B cell (primary cell): ENCODE measurements around the gene FBLN5. TPM values are rescaled to one million over a fixed set of nuclear protein-coding genes. Genes with fewer than 3 reads are reported as not detected.

ENCODE experiments used
- ATAC-seq: fragments of 200-7000 bp; cut with Tn5 transposase; one replicate; pipeline ENCODE4 v1.10.0; 2021; ENCODE audit warnings: low read depth, mild to moderate bottlenecking, moderate number of reproducible peaks, moderate library complexity
- CTCF ChIA-PET: fragments of 350-600 bp; sonication (Branson Sonifier 250); formaldehyde crosslinking; loops from one replicate; lab custom pipeline; 2021; ENCODE audit warnings: antibody characterized with exemption, inconsistent platforms; lab: Charles Lee
- POLR2A ChIA-PET: fragments of 350-600 bp; sonication (Branson Sonifier 250); formaldehyde crosslinking; loops from one replicate; lab custom pipeline; 2021; ENCODE audit warnings: antibody characterized with exemption; lab: Charles Lee
- DNase-seq: peaks from one replicate; pipeline ENCODE4 v3.0.0; 2013
- H2AFZ ChIP-seq: 2 replicates; pipeline ENCODE4 v1.6.1; 2012; ENCODE audit warnings: mild to moderate bottlenecking, low read depth, low read length; ENCODE audit not compliant: insufficient read depth, poor library complexity, severe bottlenecking
- H3K27ac ChIP-seq, 2 donors: 1 replicate in 1 of 2; 2 replicates in 1 of 2; pipeline ENCODE4 v1.5.1; 2012 to 2013; ENCODE audit warnings: low read length in 2 of 2, mild to moderate bottlenecking in 2 of 2, moderate library complexity in 1 of 2
- H3K27me3 ChIP-seq, 4 experiments: fragments of 200-600 bp in 1 of 4; sonication (generic) in 1 of 4; replicated peaks in 1 of 4; 1 replicate in 2 of 4; 2 replicates in 2 of 4; pipeline versions ENCODE4 v1.6.1 to v1.7.0; 2013 to 2016; ENCODE audit warnings: low read length in 3 of 4, mild to moderate bottlenecking in 2 of 4, mixed read lengths in 1 of 4, moderate library complexity in 1 of 4; ENCODE audit not compliant: insufficient read depth in 4 of 4, control insufficient read depth in 3 of 4; ENCODE audit errors: control extremely low read depth in 1 of 4
- H3K36me3 ChIP-seq, 2 experiments: replicated peaks in 1 of 2; 1 replicate in 1 of 2; 2 replicates in 1 of 2; pipeline versions ENCODE4 v1.6.1 to v1.7.1; 2013; ENCODE audit warnings: low read length in 1 of 2; ENCODE audit not compliant: insufficient read depth in 2 of 2, control insufficient read depth in 1 of 2; ENCODE audit errors: control extremely low read depth in 1 of 2, extremely low read depth in 1 of 2
- H3K4me1 ChIP-seq, 2 donors: fragments of 200-600 bp in 1 of 2; sonication (generic) in 1 of 2; 1 replicate in 1 of 2; 2 replicates in 1 of 2; pipeline versions ENCODE4 v1.5.1 to v1.6.1; 2013 to 2017; ENCODE audit warnings: low read length in 2 of 2; ENCODE audit not compliant: control insufficient read depth in 2 of 2, insufficient read depth in 2 of 2
- H3K4me2 ChIP-seq: replicated peaks from 2 replicates; pipeline ENCODE3; 2012; ENCODE audit warnings: mild to moderate bottlenecking, low read depth, low read length; ENCODE audit not compliant: poor library complexity, severe bottlenecking
- H3K4me3 ChIP-seq, 5 experiments: fragments of 200-600 bp in 1 of 5; sonication (generic) in 1 of 5; 1 replicate in 3 of 5; 2 replicates in 2 of 5; pipeline versions ENCODE4 v1.5.1 to v1.7.0; 2011 to 2016; ENCODE audit warnings: low read length in 4 of 5, mild to moderate bottlenecking in 4 of 5, low read depth in 2 of 5, control low read depth in 1 of 5, moderate library complexity in 1 of 5; ENCODE audit not compliant: insufficient read depth in 1 of 5; ENCODE audit errors: control extremely low read depth in 1 of 5, extremely low read depth in 1 of 5
- H3K79me2 ChIP-seq: fragments of 200-600 bp; sonication (generic); one replicate; pipeline ENCODE4 v1.6.0; 2016; ENCODE audit warnings: low read length; ENCODE audit not compliant: control insufficient read depth, insufficient read depth
- H3K9ac ChIP-seq: fragments of 200-600 bp; sonication (generic); 2 replicates; pipeline ENCODE4 v1.6.1; 2017; ENCODE audit warnings: mild to moderate bottlenecking, low read length, moderate library complexity
- H3K9me3 ChIP-seq, 3 donors: one replicate each; pipeline versions ENCODE4 v1.6.1 to v1.7.1; 2013; ENCODE audit warnings: low read length in 2 of 3; ENCODE audit not compliant: control insufficient read depth in 2 of 3, insufficient read depth in 1 of 3; ENCODE audit errors: control extremely low read depth in 1 of 3
- H4K20me1 ChIP-seq: 2 replicates; pipeline ENCODE4 v1.6.0; 2012; ENCODE audit warnings: mild to moderate bottlenecking, low read length; ENCODE audit not compliant: insufficient read depth, control insufficient read depth, poor library complexity, severe bottlenecking
- H3K27ac Mint-ChIP-seq: one replicate; pipeline ENCODE4 v1.8.0; 2021; ENCODE audit warnings: mixed read lengths
- H3K27me3 Mint-ChIP-seq: one replicate; pipeline ENCODE4 v1.8.0; 2021; ENCODE audit warnings: mixed read lengths
- H3K4me1 Mint-ChIP-seq: one replicate; pipeline ENCODE4 v1.8.0; 2021; ENCODE audit warnings: mixed read lengths
- H3K4me3 Mint-ChIP-seq: one replicate; pipeline ENCODE4 v1.8.0; 2021; ENCODE audit warnings: mixed read lengths
- H3K9me3 Mint-ChIP-seq: one replicate; pipeline ENCODE4 v1.8.0; 2022; ENCODE audit warnings: mixed read lengths; ENCODE audit not compliant: insufficient read depth
- EZH2 ChIP-seq: IDR thresholded peaks from 2 replicates; pipeline ENCODE4 v1.6.1; 2012; ENCODE audit warnings: borderline replicate concordance, low read depth, mild to moderate bottlenecking, moderate library complexity, low read length; ENCODE audit not compliant: insufficient read depth, poor library complexity, severe bottlenecking
- WGBS: methylation state at CpG from one replicate; pipeline ENCODE4 v1.1.5; 2013; ENCODE audit warnings: missing lambda C conversion rate; ENCODE audit not compliant: insufficient coverage; 5-methylcytosine and 5-hydroxymethylcytosine counted together
- intact Hi-C: fragments of 100-400 bp; cut with micrococcal nuclease; formaldehyde crosslinking; loops from one replicate; pipeline ENCODE4 v1.10.0; 2022
- polyA plus RNA-seq: library from polyadenylated mRNA; depleted of rRNA; stranded (reverse); fragments of >200 nt; gene quantifications from 2 replicates; pipeline ENCODE4 v1.2.3, GENCODE V29; 2012
- total RNA-seq, 2 donors: library from RNA; stranded (reverse); fragments of 120-200 nt in 1 of 2; gene quantifications; 1 replicate in 1 of 2; 2 replicates in 1 of 2; pipeline versions ENCODE4 v1.2.3 to v1.2.4, GENCODE V29; 2013 to 2022
- TF ChIP-seq, protein P1 (sequence below): fragments of 200-600 bp; IDR thresholded peaks from one replicate; pipeline ENCODE4 v1.8.0; 2022; ENCODE audit warnings: antibody characterized with exemption, mild to moderate bottlenecking

FBLN5 gene
- total and polyA plus RNA-seq, 2 donors (not counting 1 experiment from before 2014, with no cell fraction given): 0.31 to 0.37 TPM

DNA sequence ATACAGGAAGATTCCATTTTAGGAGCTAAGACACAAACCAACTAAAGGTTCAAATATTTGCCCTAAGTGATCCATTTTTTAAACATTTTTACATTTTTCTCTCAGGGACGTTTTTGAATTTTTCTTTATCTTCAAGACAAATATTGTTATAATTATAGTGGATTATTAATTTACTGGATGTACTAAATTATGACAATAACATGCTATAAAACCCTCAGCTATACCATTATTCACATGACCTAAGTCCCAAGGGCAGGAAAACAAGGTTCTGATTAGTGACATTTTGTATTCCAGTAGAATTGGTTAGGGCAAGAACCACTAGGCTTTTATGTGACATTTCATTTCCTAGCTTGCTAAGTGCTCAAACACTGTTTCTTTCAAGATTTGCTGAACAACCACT is 16.5 kb upstream of the FBLN5 start:
- no peak overlapping the region for H3K9ac ChIP-seq
- no peaks in the 10 kb centered on the region for H3K9me3 Mint-ChIP-seq
- H3K4me1 ChIP-seq: peaks cover 0 to 6% of the 10 kb centered on the region in 2 donors
- no peak for ATAC-seq
- POLR2A ChIA-PET: no interaction called here
- no peak overlapping the region for H3K27ac Mint-ChIP-seq
- H3K27me3 ChIP-seq: no peaks in the 10 kb centered on the region
- TF ChIP-seq, protein P1, sequence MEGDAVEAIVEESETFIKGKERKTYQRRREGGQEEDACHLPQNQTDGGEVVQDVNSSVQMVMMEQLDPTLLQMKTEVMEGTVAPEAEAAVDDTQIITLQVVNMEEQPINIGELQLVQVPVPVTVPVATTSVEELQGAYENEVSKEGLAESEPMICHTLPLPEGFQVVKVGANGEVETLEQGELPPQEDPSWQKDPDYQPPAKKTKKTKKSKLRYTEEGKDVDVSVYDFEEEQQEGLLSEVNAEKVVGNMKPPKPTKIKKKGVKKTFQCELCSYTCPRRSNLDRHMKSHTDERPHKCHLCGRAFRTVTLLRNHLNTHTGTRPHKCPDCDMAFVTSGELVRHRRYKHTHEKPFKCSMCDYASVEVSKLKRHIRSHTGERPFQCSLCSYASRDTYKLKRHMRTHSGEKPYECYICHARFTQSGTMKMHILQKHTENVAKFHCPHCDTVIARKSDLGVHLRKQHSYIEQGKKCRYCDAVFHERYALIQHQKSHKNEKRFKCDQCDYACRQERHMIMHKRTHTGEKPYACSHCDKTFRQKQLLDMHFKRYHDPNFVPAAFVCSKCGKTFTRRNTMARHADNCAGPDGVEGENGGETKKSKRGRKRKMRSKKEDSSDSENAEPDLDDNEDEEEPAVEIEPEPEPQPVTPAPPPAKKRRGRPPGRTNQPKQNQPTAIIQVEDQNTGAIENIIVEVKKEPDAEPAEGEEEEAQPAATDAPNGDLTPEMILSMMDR: no peak
- no peak for TF ChIP-seq EZH2
- no peaks in the 10 kb centered on the region for H3K79me2 ChIP-seq
- no CpG with 5 or more reads among the region's 1 CpG for WGBS
- no peak overlapping the region for H3K4me3 Mint-ChIP-seq
- no peak overlapping the region for H3K4me2 ChIP-seq
- no peak overlapping the region for H3K4me3 ChIP-seq
- H3K9me3 ChIP-seq: no peaks in the 10 kb centered on the region
- no peaks in the 10 kb centered on the region for H3K27me3 Mint-ChIP-seq
- H4K20me1 ChIP-seq: no peaks in the 10 kb centered on the region
- CTCF ChIA-PET: no interaction called here
- no peak for DNase-seq
- peaks cover 4 to 5% of the 10 kb centered on the region in 2 experiments for H3K36me3 ChIP-seq
- H2AFZ ChIP-seq: no peak overlapping the region
- H3K4me1 Mint-ChIP-seq: peaks cover 12% of the 10 kb centered on the region
- intact Hi-C loops: no loop called here
- no peak overlapping the region for H3K27ac ChIP-seq

- H3K36me3 ChIP-seq: peaks cover 0 to 5% of the 10 kb centered on the region in 2 experiments
- H3K9me3 ChIP-seq: no peaks in the 10 kb centered on the region
- H4K20me1 ChIP-seq: no peaks in the 10 kb centered on the region
- intact Hi-C loops: no loop called here
- DNase-seq (no peak), ATAC-seq (no peak)
- peaks cover 0 to 3% of the 10 kb centered on the region in 2 donors for H3K4me1 ChIP-seq
- H3K4me3 ChIP-seq: no peak overlapping the region
- ChIA-PET POLR2A (no interaction called here), CTCF (no interaction called here)
- H2AFZ ChIP-seq: no peak overlapping the region
- Mint-ChIP-seq H3K4me3 (no peak overlapping the region), H3K27me3 (no peaks in the 10 kb centered on the region), H3K4me1 (peaks cover 6% of the 10 kb centered on the region), H3K9me3 (no peaks in the 10 kb centered on the region), H3K27ac (no peak overlapping the region)
- no peak overlapping the region for H3K27ac ChIP-seq
- 100% methylated on average over 1 of the region's 6 CpGs for WGBS
- H3K9ac ChIP-seq: no peak overlapping the region
- TF ChIP-seq, protein P1: no peak
- TF ChIP-seq EZH2: no peak
- H3K4me2 ChIP-seq: no peak overlapping the region
- no peaks in the 10 kb centered on the region for H3K79me2 ChIP-seq
- H3K27me3 ChIP-seq: no peaks in the 10 kb centered on the region
Measured at GRCh38 chr14:91963465-91963864, 16.0 kb upstream of the FBLN5 start.
